Muscle layer of duodenum (tissue), 2 donors: ENCODE results near the gene MYO3B.
"Not testable (repeated sequence)": the region's sequence is repeated elsewhere in the genome, so short reads cannot be mapped to it uniquely, and the experiment has no call there.

ENCODE experiments used
- H3K27ac ChIP-seq: one replicate; pipeline ENCODE4 v1.7.0; 2013; ENCODE audit warnings: mild to moderate bottlenecking, low read length
- H3K27me3 ChIP-seq: one replicate; pipeline ENCODE4 v1.7.0; 2013; ENCODE audit warnings: low read depth, mild to moderate bottlenecking, control low read depth, low read length
- H3K36me3 ChIP-seq, 2 donors: one replicate each; pipeline ENCODE4 v1.7.0; 2013; ENCODE audit warnings: low read length in 2 of 2, control low read depth in 1 of 2, mild to moderate bottlenecking in 1 of 2; ENCODE audit not compliant: insufficient read depth in 2 of 2, control insufficient read depth in 1 of 2
- H3K4me1 ChIP-seq, 2 donors: one replicate each; pipeline ENCODE4 v1.7.0; 2013; ENCODE audit warnings: low read length in 2 of 2, mild to moderate bottlenecking in 2 of 2, control low read depth in 1 of 2, moderate library complexity in 1 of 2; ENCODE audit not compliant: insufficient read depth in 2 of 2, control insufficient read depth in 1 of 2
- H3K4me3 ChIP-seq, 2 donors: one replicate each; pipeline ENCODE4 v1.7.0; 2013; ENCODE audit warnings: low read length in 2 of 2, low read depth in 1 of 2, mild to moderate bottlenecking in 1 of 2
- H3K9me3 ChIP-seq, 2 donors: one replicate each; pipeline ENCODE4 v1.7.0; 2013; ENCODE audit warnings: low read length in 2 of 2, control low read depth in 1 of 2, mild to moderate bottlenecking in 1 of 2; ENCODE audit not compliant: control insufficient read depth in 1 of 2
- donor health status: healthy.

The MYO3B gene

DNA sequence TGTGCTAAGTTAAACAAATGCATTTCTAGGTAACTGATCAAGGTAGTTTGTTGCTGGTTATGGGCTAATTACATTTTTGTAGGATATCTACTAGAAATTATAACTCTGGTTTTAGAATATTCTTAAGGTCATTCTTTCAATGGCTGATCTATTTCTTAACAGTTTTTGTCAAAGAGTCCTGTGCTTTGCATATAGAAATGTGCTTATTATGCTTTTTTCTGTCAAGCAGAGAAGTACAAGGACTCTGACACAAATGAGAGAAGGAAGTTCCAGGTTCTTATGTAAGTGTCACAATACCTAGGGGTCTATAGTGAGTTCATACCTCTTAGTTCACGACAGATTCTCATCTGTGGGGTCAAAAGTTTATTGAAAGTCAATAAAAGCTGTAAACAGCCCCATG lies 88.4 kb downstream of the MYO3B start:
- Histone ChIP-seq H3K4me3 (no peak overlapping the region), H3K27ac (no peak overlapping the region), H3K9me3 (peaks cover 0 to 3% of the 10 kb centered on the region in 2 donors), H3K36me3 (no peaks in the 10 kb centered on the region), H3K4me1 (no peaks in the 10 kb centered on the region), H3K27me3 (no peaks in the 10 kb centered on the region)

DNA sequence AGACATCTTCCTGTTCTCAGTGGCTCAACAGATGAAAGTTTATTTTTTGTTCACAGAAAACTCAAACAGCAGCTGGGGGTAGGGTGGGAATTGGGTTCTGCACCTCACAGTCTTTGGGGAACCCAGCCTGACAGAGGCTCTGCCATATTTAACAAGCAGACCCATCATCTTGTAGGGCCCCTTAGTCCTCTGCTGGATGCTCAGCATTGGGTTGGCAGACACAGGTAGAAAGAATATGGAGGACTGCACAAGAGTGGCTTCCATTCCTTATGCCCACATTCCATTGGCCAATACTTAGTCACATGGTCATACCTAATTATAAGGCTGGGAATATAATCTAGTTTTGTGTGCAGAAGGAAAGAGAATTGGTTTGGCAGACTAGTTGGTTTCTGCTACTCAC lies 89.1 kb downstream of the MYO3B start:
- H3K36me3 ChIP-seq = no peaks in the 10 kb centered on the region
- no peak overlapping the region for H3K4me3 ChIP-seq
- no peaks in the 10 kb centered on the region for H3K9me3 ChIP-seq
- no peaks in the 10 kb centered on the region for H3K4me1 ChIP-seq
- H3K27me3 ChIP-seq = no peaks in the 10 kb centered on the region
- H3K27ac ChIP-seq = no peak overlapping the region

- no peaks in the 10 kb centered on the region for H3K9me3 ChIP-seq
- no peaks in the 10 kb centered on the region for H3K36me3 ChIP-seq
- H3K27ac ChIP-seq = no peak overlapping the region
- no peak overlapping the region for H3K4me3 ChIP-seq
- H3K27me3 ChIP-seq = no peaks in the 10 kb centered on the region
- no peaks in the 10 kb centered on the region for H3K4me1 ChIP-seq
Measured at GRCh38 chr2:170270278-170270864, 92.4 kb downstream of the MYO3B start.

GRCh38 chr2:170271340-170271739 lies 93.4 kb downstream of the MYO3B start:
- Histone ChIP-seq H3K27ac (no peak overlapping the region), H3K4me3 (no peak overlapping the region), H3K27me3 (no peaks in the 10 kb centered on the region)

GRCh38 chr2:170276056-170276455 lies 98.1 kb downstream of the MYO3B start:
- H3K36me3 ChIP-seq = no peaks in the 10 kb centered on the region
- no peak overlapping the region for H3K4me3 ChIP-seq
- H3K27me3 ChIP-seq = no peaks in the 10 kb centered on the region
- H3K9me3 ChIP-seq = no peaks in the 10 kb centered on the region
- no peak overlapping the region for H3K27ac ChIP-seq
- no peaks in the 10 kb centered on the region for H3K4me1 ChIP-seq

More at GRCh38 chr2:170271340-170271739, 93.4 kb downstream of the MYO3B start:
- H3K4me1 ChIP-seq = no peaks in the 10 kb centered on the region
- no peaks in the 10 kb centered on the region for H3K36me3 ChIP-seq
- H3K9me3 ChIP-seq = no peaks in the 10 kb centered on the region

DNA sequence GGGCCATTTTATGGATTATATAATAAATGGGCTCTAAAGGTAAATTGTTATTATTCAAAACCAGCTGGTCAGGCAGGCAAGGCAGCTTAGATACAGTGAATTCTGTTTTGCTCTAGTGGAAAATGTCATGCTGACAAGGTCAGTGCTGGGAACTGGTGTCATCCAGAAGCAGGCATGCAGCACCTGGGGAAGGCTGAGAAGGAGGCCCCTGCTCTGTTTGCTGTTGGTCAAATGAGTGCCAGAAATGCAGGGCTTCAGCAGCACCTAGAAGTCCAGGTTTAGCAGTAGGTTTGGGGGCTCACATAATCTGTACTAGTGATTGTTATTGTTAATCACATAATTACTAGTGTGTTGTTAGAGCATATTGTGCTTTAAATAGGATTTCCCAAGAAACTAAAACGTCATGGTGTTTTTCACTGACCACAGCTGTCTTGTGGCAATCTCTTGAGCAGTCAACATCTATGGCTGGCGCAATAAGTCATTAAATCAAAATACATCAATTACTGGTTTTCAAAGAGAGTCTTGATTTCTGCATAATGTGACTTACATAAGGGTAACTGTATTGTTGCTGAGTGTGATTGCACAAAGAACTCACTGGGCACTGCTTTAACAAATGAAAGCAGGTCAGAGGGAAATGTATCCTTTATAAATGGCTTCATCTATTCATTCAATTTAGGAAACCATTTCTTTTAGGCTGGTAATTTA lies 99.1 kb downstream of the MYO3B start:
- Histone ChIP-seq H3K4me3 (no peak overlapping the region), H3K27ac (no peak overlapping the region), H3K9me3 (no peaks in the 10 kb centered on the region), H3K27me3 (no peaks in the 10 kb centered on the region), H3K4me1 (no peaks in the 10 kb centered on the region), H3K36me3 (no peaks in the 10 kb centered on the region)

- no peaks in the 10 kb centered on the region for H3K36me3 ChIP-seq
- H3K27me3 ChIP-seq = no peaks in the 10 kb centered on the region
- H3K27ac ChIP-seq = no peak overlapping the region
- no peaks in the 10 kb centered on the region for H3K9me3 ChIP-seq
- no peaks in the 10 kb centered on the region for H3K4me1 ChIP-seq
- H3K4me3 ChIP-seq = no peak overlapping the region
Measured at GRCh38 chr2:170277951-170278350, 100.0 kb downstream of the MYO3B start.

GRCh38 chr2:170279615-170280014 lies 101.7 kb downstream of the MYO3B start:
- H3K4me3 ChIP-seq, H3K9me3 ChIP-seq, H3K27me3 ChIP-seq, H3K36me3 ChIP-seq, H3K4me1 ChIP-seq, H3K27ac ChIP-seq: not testable (repeated sequence)

DNA sequence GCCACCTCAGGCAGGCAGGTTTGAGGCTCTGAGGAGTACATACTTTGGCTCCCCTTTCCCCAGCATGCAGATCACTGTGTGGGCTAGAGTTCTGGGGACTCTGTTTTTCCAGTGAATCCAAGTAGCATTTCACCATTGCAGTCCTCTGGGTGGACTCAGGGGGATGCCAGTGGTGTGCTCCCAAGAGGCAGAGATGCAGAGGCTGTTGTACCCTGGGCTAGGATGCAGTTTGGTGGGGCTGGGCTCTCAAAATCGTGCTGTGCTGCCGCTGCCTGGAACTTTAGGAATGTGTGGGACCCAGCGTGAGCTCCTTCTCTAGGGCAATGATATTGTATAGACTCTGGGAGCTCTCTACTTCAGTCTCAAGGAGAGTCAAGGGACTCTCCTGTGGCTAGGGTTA lies 104.9 kb downstream of the MYO3B start:
- H3K9me3 ChIP-seq = no peaks in the 10 kb centered on the region
- no peaks in the 10 kb centered on the region for H3K4me1 ChIP-seq
- no peak overlapping the region for H3K27ac ChIP-seq
- H3K27me3 ChIP-seq = no peaks in the 10 kb centered on the region
- no peak overlapping the region for H3K4me3 ChIP-seq
- no peaks in the 10 kb centered on the region for H3K36me3 ChIP-seq

DNA sequence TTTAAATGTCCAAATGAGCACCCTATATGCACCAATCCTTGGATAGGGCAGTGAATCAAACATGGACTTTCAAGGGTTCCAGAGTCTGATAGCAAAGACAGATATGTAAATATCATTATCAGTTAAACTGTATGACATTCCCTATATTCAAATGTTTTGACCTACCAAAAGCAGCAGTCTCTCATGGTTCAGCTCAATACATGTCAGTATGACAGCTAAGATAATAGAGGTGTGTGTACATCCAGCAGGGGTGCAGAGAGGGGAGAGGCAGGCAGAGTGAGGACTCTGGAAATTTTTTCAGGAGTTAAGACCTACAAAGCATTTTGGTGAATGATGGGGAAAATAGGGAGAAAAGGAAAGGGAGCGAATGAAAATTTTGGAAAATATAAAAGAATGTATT lies 106.3 kb downstream of the MYO3B start:
- Histone ChIP-seq H3K27me3 (no peaks in the 10 kb centered on the region), H3K4me1 (no peaks in the 10 kb centered on the region), H3K9me3 (no peaks in the 10 kb centered on the region), H3K36me3 (no peaks in the 10 kb centered on the region), H3K4me3 (no peak overlapping the region), H3K27ac (no peak overlapping the region)

DNA sequence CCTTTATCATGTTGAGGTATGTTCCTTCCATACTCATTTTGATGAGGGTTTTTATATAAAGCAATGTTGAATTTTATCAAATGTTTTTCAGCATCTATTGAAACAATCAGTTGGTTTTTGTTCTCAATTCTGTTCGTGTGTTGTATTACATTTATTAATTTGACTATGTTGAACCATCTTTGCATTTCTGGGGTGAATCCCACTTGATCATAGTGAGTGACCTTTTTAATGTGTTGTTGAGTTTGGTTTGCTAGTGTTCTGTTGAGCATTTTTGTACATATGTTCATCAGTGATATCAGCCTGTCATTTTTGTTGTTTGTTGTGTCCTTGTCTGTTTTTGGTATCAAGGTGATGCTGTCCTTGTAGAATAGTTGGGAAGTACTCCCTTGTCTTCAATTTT lies 110.9 kb downstream of the MYO3B start:
- H3K27me3 ChIP-seq = no peaks in the 10 kb centered on the region
- H3K4me3 ChIP-seq = no peak overlapping the region
- H3K9me3 ChIP-seq = peaks cover 0 to 2% of the 10 kb centered on the region in 2 donors
- no peaks in the 10 kb centered on the region for H3K4me1 ChIP-seq
- no peaks in the 10 kb centered on the region for H3K36me3 ChIP-seq
- no peak overlapping the region for H3K27ac ChIP-seq

GRCh38 chr2:170291474-170291873 lies 113.5 kb downstream of the MYO3B start:
- Histone ChIP-seq H3K9me3 (peaks cover 0 to 7% of the 10 kb centered on the region in 2 donors), H3K27ac (no peak overlapping the region), H3K27me3 (no peaks in the 10 kb centered on the region), H3K4me1 (no peaks in the 10 kb centered on the region), H3K36me3 (no peaks in the 10 kb centered on the region), H3K4me3 (no peak overlapping the region)
